NCI-H69 (cell line): ENCODE results near the gene OR4M1.
A peak's percentile ranks its signal among the peaks of the same experiment; 100 is the strongest.
"Not testable (repeated sequence)": the region's sequence is repeated elsewhere in the genome, so short reads cannot be mapped to it uniquely, and the experiment has no call there.

Experiments used
- DNase-seq: peaks from one replicate; lab custom pipeline; 2025; lab: John Stamatoyannopoulos, UW

Gene OR4M1, protein sequence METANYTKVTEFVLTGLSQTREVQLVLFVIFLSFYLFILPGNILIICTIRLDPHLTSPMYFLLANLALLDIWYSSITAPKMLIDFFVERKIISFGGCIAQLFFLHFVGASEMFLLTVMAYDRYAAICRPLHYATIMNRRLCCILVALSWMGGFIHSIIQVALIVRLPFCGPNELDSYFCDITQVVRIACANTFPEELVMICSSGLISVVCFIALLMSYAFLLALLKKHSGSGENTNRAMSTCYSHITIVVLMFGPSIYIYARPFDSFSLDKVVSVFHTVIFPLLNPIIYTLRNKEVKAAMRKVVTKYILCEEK

GRCh38 chr14:19773204-19773603 is at the start of gene OR4M1:
Gene OR4M1, plus strand, starts transcription at chr14:19773504. Its CDS starts 6,819 bp downstream, at chr14:19780323.
- not testable (repeated sequence) for DNase-seq

GRCh38 chr14:19729359-19729758 is 43.9 kb upstream of the OR4M1 start:
- DNase-seq, result no peak

GRCh38 chr14:19729763-19730162 is 43.5 kb upstream of the OR4M1 start:
- DNase-seq, result no peak

DNA sequence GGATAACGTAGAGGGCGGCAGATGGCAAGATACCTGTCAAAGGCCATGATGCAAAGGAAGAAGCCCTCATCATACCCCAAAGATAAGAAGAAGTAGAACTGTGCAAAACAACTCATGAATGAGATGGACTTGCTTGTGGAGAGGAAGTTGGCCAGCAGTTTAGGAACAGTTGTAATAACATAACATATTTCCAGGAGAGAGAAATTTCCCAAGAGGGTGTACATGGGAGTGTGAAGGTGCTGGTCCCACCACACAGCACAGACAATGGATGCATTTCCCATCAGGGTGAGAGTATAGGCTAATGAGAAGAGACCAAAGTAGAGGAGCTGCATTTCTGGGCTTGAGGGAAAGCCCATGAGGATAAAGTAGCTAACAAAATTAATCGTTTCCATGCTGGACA is 39.4 kb upstream of the OR4M1 start:
- not testable (repeated sequence) for DNase-seq

DNA sequence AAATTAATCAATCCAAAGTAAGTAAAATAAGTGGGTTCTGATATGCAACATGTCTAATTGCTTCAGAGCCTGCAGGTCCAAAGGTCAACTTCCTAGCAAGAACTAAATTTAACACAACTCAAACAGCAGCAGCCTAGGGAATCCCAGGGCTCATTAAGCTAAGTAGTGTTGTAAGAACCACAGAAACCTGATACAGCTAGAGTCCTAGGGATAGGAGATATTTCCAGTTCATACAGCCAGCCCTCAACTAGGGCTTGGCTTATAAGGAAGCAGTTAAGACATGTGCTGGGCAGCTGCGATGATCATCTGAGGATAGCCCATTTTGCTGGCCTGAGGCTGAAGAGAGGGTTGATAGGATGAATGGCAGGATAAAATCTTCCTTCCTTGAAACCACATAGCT is 30.0 kb upstream of the OR4M1 start, which contains the start of gene OR4Q3:
OR4Q3 (plus strand) TSS at position 316 of the 400 bp plus-strand sequence.
- DNase-seq, result no peak

DNA sequence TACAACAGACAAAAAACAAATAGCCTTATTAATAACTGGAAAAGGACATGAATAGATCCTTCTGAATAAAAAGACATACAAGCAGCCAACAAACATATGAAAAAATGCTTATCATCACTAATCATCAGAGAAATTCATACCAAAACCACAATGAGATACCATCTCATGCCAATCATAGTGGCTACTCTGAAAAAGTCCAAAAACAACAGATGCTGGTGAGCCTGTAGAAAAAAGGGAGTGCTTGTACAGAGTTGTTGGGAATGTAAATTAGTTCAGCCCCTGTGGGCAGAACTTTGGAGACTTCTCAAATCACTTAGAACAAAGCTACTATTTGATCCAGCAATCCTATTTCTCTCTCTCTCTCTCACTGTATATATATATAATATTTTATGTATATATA is 21.0 kb upstream of the OR4M1 start:
- DNase-seq, result not testable (repeated sequence)

GRCh38 chr14:19754172-19754571 is 19.1 kb upstream of the OR4M1 start:
- no peak for DNase-seq

- DNase-seq, result not testable (repeated sequence)
Observed at GRCh38 chr14:19771491-19771890, 1.8 kb upstream of the OR4M1 start.

GRCh38 chr14:19771895-19772430 is 1.3 kb upstream of the OR4M1 start:
- no peak for DNase-seq

DNA sequence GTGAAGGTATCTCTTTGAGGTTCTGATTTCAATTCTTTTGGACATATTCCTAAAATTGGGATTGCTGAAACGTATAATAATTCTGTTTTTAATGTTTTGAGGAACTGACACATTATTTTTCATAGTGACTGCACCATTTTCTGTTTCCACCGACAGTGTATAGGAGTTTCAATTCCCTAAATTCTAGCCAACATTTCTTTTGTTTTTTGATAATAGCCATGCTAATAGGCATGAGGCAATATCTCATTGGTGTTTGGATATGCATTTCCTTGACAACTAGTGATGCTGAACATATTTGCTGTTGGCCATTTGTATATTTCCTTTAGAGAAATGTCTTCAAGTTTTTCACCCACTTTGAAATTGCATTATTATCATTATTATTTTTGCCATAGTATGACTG is 850 bp upstream of the OR4M1 start:
- DNase-seq, result not testable (repeated sequence)

- DNase-seq, result no peak
Observed at GRCh38 chr14:19775587-19775986, 2.3 kb downstream of the OR4M1 start.

DNA sequence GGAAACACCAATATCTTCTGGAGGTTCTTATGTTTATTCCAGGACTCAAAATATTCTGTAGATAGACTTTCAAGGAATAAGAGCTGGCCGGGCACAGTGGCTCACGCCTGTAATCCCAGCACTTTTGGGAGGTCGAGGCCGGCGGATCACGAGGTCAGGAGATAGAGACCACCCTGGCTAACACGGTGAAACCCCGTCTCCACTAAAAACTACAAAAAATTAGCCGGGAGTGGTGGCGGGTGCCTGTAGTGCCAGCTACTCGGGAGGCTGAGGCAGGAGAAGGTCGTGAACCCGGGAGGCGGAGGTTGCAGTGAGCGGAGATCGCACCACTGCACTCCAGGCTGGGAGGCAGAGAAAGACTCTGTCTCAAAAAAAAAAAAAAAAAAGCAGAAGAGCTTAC is 12.5 kb downstream of the OR4M1 start:
- not testable (repeated sequence) for DNase-seq

GRCh38 chr14:19787318-19787717 is 14.0 kb downstream of the OR4M1 start:
- DNase-seq, result not testable (repeated sequence)

DNA sequence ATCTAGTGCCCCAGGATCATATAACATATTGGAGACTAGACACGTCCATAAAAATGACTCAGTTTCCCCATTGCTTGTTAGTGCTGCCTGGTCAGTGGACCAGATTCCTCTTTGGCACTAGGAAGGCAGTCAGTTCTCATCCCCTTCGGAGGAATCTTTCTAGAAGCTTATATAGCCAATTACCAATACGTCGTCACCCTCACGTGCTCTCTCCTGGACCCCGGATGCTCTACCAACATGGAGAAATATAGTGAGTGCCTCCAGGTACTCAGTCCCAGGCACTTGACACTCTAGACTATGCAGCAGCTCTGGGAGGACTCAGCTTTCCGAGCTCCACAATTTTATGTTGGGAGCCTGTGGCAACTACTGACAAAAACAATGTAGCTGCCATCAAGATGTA is 14.8 kb downstream of the OR4M1 start:
- not testable (repeated sequence) for DNase-seq

GRCh38 chr14:19796520-19797108 is 23.3 kb downstream of the OR4M1 start:
- not testable (repeated sequence) for DNase-seq

DNA sequence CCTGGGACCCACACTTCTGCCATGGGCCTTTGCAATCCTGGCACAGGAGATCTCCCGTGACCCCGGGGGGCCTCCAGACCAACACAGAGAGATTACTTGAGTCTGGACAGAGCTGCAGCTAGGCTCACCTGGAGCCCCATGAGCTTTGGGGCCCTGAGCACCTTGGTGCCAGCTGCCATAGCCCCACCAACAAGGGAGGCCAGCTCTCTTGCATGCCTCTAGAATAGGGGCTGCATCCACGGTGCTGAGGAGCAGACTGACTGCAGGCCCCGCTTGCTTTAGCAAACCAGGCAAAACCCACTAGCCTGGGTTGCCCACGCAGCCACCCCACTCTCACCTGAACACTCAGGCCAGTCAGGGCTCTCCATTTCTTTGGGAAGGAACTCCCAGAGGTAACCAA is 26.6 kb downstream of the OR4M1 start:
- no peak for DNase-seq

- peak; percentile 6 for DNase-seq
Observed at GRCh38 chr14:19800282-19801117, 27.2 kb downstream of the OR4M1 start.

GRCh38 chr14:19801118-19801464 is 27.8 kb downstream of the OR4M1 start:
- no peak for DNase-seq

DNA sequence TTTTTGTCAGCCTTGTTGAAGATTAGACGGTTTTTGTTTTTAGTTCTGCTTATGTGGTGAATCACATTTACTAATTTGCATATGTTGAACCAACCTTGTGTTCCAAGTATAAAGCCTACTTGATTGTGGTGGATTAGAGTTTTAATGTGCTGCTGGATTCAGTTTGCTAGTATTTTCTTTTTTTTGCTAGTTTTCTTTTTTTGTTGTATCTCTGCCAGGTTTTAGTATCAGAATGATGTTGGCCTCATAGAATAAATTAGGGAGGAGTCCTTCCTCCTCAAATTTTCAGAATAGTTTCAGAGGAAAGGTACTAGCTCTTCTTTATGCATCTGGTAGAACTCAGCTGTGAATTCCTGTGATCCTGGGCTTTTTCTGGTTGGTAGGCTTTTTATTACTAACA is 30.2 kb downstream of the OR4M1 start, which contains the start of gene OR4N2:
OR4N2 (plus strand) TSS at position 301 of the 400 bp plus-strand sequence. CDS start 23,679 bp downstream, outside the sequence.
- DNase-seq, result not testable (repeated sequence)

DNA sequence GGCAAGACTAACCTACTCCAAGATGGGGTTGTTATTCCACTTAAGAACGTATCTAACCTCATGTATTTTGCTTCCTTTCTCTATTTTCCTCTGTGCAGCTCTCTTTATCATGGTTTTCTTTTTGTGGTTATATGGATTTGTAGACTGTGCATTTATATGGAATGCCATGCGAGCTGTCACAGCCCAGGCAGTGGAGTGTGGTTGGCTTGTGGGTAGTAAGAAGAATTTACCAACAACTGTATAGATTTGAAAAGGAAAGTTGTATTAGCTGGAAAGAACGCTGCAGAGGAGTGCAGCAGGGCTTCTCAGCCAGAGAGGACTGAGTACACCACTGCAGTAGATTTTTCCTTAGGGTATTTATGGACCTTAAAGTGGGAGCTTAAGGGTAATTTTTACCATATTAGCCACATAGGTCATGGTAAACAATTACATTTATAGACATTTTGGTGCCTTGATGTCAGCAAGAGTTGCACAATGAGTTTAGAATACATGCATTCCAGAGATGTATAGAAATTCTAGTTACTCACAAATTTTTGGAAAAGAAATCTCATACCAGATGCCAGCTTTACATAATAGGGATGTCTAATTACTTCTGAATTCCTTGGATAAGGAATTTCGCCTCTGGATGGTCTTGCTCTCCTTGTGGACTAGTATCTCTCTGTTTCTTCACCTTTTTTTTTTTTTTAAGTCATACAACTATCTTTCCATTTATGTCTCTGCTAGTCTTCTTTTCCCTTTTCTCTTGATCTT is 40.0 kb downstream of the OR4M1 start:
- not testable (repeated sequence) for DNase-seq

GRCh38 chr14:19819879-19820278 is 46.6 kb downstream of the OR4M1 start:
- not testable (repeated sequence) for DNase-seq

GRCh38 chr14:19821016-19821415 is 47.7 kb downstream of the OR4M1 start:
- DNase-seq, result not testable (repeated sequence)
